Glomerular visceral epithelial cell (primary cell): ENCODE results near the gene KNL1.
A peak's percentile ranks its signal among the peaks of the same experiment; 100 is the strongest.
"Not testable (repeated sequence)": the region's sequence is repeated elsewhere in the genome, so short reads cannot be mapped to it uniquely, and the experiment has no call there.

Experiments
- DNase-seq: peaks from one replicate; pipeline ENCODE4 v3.0.0-alpha.2; 2016; ENCODE audit errors: extremely low spot score

Gene KNL1

GRCh38 chr15:40584191-40584590 lies 9.9 kb upstream of the KNL1 start:
- DNase-seq = no peak

- DNase-seq = no peak
These were observed 3.4 kb upstream of the KNL1 start for GRCh38 chr15:40590667-40591050.

GRCh38 chr15:40591389-40591788 lies 2.7 kb upstream of the KNL1 start:
- no peak for DNase-seq

GRCh38 chr15:40593165-40593564 lies 884 bp upstream of the KNL1 start:
- DNase-seq = no peak

GRCh38 chr15:40594429-40594836 lies 384 bp downstream of the KNL1 start:
- DNase-seq = peak; percentile 67

GRCh38 chr15:40595219-40595618 lies 1.2 kb downstream of the KNL1 start:
- DNase-seq = no peak

GRCh38 chr15:40595773-40596172 lies 1.7 kb downstream of the KNL1 start:
- no peak for DNase-seq

GRCh38 chr15:40597024-40597423 lies 3.0 kb downstream of the KNL1 start:
- no peak for DNase-seq

GRCh38 chr15:40598126-40598525 lies 4.1 kb downstream of the KNL1 start:
- DNase-seq = no peak

- DNase-seq = no peak
These were observed 4.6 kb downstream of the KNL1 start for GRCh38 chr15:40598672-40599071.

- DNase-seq = no peak
These were observed 6.9 kb downstream of the KNL1 start for GRCh38 chr15:40600956-40601355.

- no peak for DNase-seq
These were observed 9.9 kb downstream of the KNL1 start for GRCh38 chr15:40603935-40604334.

- no peak for DNase-seq
These were observed 19.0 kb downstream of the KNL1 start for GRCh38 chr15:40613080-40613479.

- DNase-seq = no peak
These were observed 24.0 kb downstream of the KNL1 start for GRCh38 chr15:40618023-40618422.

- DNase-seq = no peak
These were observed 24.9 kb downstream of the KNL1 start for GRCh38 chr15:40618906-40619305.

GRCh38 chr15:40623361-40623760 lies 29.3 kb downstream of the KNL1 start:
- no peak for DNase-seq

- DNase-seq = no peak
These were observed 36.3 kb downstream of the KNL1 start for GRCh38 chr15:40630313-40630712.

- no peak for DNase-seq
These were observed 39.1 kb downstream of the KNL1 start for GRCh38 chr15:40633178-40633577.

- DNase-seq = peak; percentile 25
These were observed 43.2 kb downstream of the KNL1 start for GRCh38 chr15:40637221-40637745.

- DNase-seq = no peak
These were observed 45.6 kb downstream of the KNL1 start for GRCh38 chr15:40639677-40640076.

- no peak for DNase-seq
These were observed 53.5 kb downstream of the KNL1 start for GRCh38 chr15:40647523-40647922.

GRCh38 chr15:40650479-40650878 lies 56.4 kb downstream of the KNL1 start:
- no peak for DNase-seq

GRCh38 chr15:40660686-40661085 lies 66.6 kb downstream of the KNL1 start:
- no peak for DNase-seq

- DNase-seq = no peak
These were observed 70.9 kb downstream of the KNL1 start for GRCh38 chr15:40664909-40665308.

GRCh38 chr15:40676290-40676689 lies 82.2 kb downstream of the KNL1 start:
- DNase-seq = not testable (repeated sequence)
